Measurements from ENCODE around the gene TMEM109. TPM values are rescaled to one million over a fixed set of nuclear protein-coding genes. Genes with fewer than 3 reads are reported as not detected.

The TMEM109 gene
- polyA plus RNA-seq, 2 of the 4 experiments (the other 2 are of a cell fraction) = 40.9 to 93.0 TPM

DNA sequence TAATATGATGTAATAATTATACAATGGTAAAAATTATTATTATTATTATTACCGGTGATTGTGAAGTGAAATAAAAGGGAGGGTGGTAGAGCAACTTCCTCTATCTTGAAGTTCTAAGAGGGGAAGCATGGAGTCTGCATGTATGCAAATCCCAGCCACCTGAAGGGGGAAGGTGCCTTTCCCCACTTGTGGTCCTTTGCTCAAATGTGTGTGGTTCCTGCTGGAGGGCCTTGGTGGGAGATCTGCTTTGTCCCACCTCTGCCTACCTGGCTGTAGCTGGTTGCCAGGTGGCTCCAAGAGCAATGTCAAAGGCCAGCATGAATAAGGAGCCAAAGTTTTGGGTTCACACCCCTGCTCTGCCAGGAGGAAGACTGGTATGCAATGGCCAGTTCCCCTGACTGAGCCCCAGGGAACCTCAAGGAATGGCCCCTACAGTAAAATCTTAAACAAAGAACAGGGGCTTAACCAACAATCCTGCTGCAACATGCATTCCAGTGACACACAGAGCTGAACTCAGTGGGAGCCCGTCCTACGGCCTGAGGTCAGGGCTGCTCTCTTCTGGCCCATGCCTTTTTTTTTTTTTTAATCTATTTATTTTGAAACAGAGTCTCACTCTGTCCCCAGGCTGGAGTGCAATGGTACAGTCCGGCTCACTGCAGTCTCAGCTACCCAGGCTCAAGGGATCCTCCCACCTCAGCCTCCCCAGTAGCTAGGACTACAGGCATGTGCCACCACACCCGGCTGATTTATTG is 18.8 kb downstream of the TMEM109 start:
- 84% methylated on average over 5 of the region's 5 CpGs for WGBS (ENCODE audit: missing lambda C conversion rate)
- Histone ChIP-seq H3K27ac (no peak overlapping the region), H3K9me3 (no peaks in the 10 kb centered on the region), H3K4me1 (no peaks in the 10 kb centered on the region), H3K4me2 (no peak overlapping the region), H3K4me3 (no peak overlapping the region)
- ChIA-PET POLR2A (no interaction called here), CTCF (interaction anchor here (1.4 to 1.7 kb wide), 2 partner anchors 8 to 9 kb away, joined by 6 to 8 read pairs; no protein-coding TSS in a partner anchor)
- TF ChIP-seq, protein P1, sequence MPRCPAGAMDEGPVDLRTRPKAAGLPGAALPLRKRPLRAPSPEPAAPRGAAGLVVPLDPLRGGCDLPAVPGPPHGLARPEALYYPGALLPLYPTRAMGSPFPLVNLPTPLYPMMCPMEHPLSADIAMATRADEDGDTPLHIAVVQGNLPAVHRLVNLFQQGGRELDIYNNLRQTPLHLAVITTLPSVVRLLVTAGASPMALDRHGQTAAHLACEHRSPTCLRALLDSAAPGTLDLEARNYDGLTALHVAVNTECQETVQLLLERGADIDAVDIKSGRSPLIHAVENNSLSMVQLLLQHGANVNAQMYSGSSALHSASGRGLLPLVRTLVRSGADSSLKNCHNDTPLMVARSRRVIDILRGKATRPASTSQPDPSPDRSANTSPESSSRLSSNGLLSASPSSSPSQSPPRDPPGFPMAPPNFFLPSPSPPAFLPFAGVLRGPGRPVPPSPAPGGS (IDR thresholded peaks at IDR 0.05) = no peak
- TF ChIP-seq RAD21 (conservative IDR thresholded peaks at IDR 0.05 in 1 of 2, IDR thresholded peaks at IDR 0.05 in 1 of 2) = no peak
- TF ChIP-seq KDM1A (IDR thresholded peaks at IDR 0.05; ENCODE audit: low read depth) = no peak
- TF ChIP-seq, protein P2, sequence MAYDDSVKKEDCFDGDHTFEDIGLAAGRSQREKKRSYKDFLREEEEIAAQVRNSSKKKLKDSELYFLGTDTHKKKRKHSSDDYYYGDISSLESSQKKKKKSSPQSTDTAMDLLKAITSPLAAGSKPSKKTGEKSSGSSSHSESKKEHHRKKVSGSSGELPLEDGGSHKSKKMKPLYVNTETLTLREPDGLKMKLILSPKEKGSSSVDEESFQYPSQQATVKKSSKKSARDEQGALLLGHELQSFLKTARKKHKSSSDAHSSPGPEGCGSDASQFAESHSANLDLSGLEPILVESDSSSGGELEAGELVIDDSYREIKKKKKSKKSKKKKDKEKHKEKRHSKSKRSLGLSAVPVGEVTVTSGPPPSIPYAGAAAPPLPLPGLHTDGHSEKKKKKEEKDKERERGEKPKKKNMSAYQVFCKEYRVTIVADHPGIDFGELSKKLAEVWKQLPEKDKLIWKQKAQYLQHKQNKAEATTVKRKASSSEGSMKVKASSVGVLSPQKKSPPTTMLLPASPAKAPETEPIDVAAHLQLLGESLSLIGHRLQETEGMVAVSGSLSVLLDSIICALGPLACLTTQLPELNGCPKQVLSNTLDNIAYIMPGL (CRISPR knock-in tag; IDR thresholded peaks at IDR 0.05; ENCODE audit: borderline replicate concordance) = no peak
- no peak for DNase-seq (ENCODE audit: low read depth in 1 of 2, low spot score in 1 of 2)
- FAIRE-seq = no peak
- no peak for ATAC-seq

DNA sequence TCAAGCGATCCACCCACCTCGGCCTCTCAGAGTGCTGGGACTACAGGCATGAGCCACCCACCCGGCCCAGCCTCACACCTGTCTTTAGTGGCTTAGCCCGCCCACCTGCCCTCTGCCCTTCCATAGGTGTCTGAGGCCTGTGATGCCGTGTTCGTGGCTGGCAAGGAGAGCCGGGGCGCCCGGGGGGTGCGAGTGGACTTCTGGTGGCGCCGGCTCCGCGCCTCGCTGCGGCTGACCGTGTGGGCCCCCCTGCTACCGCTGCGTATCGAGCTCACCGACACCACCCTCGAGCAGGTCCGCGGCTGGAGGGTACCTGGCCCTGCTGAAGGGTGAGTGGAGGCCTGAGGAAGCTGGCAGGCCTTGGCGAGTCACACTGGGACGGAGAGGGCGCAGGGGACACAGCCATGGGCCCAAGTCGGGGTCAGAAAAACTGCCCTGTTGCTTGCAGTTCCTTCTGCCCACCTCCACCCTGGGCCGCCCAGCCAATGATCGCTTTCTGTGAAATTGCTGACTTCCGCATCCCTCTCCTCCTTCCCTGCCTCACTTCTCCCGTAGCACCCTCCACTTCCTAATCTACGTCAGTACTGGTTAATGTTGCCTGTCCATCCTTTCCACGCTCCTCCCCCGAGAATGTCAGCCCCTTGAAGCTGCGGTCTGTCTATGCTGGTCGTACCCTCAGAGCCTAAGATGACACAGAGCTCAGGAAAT is 19.6 kb downstream of the TMEM109 start:
- WGBS (ENCODE audit: missing lambda C conversion rate) = 95% methylated on average over 25 of the region's 37 CpGs
- ATAC-seq (no peak), DNase-seq (ENCODE audit: low read depth in 1 of 2, low spot score in 1 of 2) (no peak), FAIRE-seq (no peak)
- no peak overlapping the region for H3K4me2 ChIP-seq
- no peak overlapping the region for H3K27ac ChIP-seq
- ChIA-PET POLR2A (no interaction called here), CTCF (interaction anchor here (0.7 to 2.0 kb wide), 5 partner anchors 8 to 36 kb away, joined by 3 to 6 read pairs (median 6); no protein-coding TSS in a partner anchor)
- TF ChIP-seq MAFK (IDR thresholded peaks at IDR 0.05; ENCODE audit: partially characterized antibody) = no peak
- no peak for TF ChIP-seq CBX2 (IDR thresholded peaks at IDR 0.05; ENCODE audit: borderline replicate concordance, low read depth)
- TF ChIP-seq ZNF302 (CRISPR knock-in tag; IDR thresholded peaks at IDR 0.05) = no peak
- TF ChIP-seq CBX8 (IDR thresholded peaks at IDR 0.05) = no peak
- H3K4me3 ChIP-seq = no peak overlapping the region
- no peaks in the 10 kb centered on the region for H3K4me1 ChIP-seq
- no peaks in the 10 kb centered on the region for H3K9me3 ChIP-seq

DNA sequence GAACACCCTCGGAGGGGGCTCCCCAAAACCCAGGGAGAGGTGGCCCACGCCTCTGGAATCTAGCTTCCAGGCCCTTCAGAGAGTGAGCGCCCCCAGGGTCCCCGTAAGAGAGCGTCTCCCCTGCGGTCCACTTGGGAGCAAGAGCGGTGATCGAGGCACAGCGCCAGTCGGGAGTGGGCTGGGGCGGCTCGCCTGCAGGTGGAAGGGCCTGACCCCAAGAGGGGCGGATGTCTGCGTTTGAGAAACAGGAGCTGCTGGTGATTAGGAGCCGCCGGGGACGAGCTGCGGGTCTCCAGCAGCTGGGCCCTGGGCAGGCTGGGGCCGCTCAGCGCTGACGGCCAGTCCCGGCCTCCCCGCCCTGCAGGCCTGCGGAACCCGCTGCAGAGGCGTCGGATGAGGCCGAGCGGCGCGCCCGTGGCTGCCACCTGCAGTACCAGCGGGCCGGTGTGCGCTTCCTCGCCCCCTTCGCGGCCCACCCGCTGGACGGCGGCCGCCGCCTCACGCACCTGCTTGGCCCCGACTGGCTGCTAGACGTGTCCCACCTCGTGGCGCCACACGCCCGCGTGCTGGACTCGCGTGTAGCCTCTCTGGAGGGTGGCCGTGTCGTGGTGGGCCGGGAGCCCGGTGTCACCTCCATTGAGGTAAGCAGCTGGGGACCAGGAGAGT is 20.3 kb downstream of the TMEM109 start:
- no peak for TF ChIP-seq TFCP2L1 (CRISPR knock-in tag; IDR thresholded peaks at IDR 0.05)
- ChIA-PET CTCF (interaction anchor here (0.7 to 2.0 kb wide), 6 partner anchors 7 to 36 kb away, joined by 3 to 6 read pairs (median 6); no protein-coding TSS in a partner anchor), POLR2A (no interaction called here)
- Histone ChIP-seq H3K27ac (no peak overlapping the region), H3K4me3 (no peak overlapping the region), H3K4me1 (no peaks in the 10 kb centered on the region), H3K4me2 (no peak overlapping the region), H3K9me3 (no peaks in the 10 kb centered on the region)
- WGBS (ENCODE audit: missing lambda C conversion rate) = 90% methylated on average over 49 of the region's 57 CpGs
- no peak for ATAC-seq
- no peak for FAIRE-seq
- no peak for DNase-seq (ENCODE audit: low read depth in 1 of 2, low spot score in 1 of 2)

DNA sequence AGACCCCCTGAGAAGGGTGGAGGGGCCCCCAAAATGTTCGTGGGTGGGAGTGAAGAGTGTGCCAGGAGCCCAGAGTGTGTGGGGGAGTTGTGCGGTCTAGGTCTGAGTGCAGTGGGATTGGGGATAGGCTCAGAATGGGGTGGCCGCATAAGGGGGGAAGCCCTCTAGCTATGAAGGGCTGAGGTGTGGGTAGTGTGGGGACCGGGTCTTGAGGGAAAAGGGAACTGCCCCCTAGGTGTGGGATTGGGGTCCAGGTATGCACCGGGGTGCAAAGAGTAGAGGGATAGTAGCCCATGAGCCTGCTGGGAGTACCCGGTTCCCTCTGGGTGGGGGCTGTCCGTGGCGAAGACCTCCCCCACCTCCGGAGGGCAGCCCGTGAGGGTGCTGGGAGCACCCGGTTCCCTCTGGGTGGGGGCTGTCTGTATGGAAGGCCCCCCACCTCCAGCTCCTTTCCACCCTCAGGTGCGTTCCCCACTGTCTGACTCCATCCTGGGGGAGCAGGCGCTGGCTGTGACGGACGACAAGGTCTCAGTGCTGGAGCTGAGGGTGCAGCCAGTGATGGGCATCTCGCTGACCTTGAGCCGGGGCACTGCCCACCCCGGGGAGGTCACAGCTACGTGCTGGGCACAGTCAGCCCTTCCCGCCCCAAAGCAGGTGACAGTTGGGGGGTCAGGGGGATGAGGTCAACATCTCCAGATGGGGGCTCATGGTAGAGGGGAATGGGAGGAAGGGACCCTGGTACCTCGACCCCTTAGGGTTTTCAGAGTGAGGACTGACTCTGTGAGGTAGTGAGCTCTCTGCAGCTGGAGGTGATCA is 21.0 kb downstream of the TMEM109 start:
- no peak for ATAC-seq
- DNase-seq (ENCODE audit: low read depth in 1 of 2, low spot score in 1 of 2) = no peak
- no peak for FAIRE-seq
- Histone ChIP-seq H3K4me2 (no peak overlapping the region), H3K4me3 (no peak overlapping the region), H3K4me1 (no peaks in the 10 kb centered on the region), H3K9me3 (no peaks in the 10 kb centered on the region), H3K27ac (no peak overlapping the region)
- ChIA-PET CTCF (interaction anchor here (0.8 to 2.0 kb wide), 5 partner anchors 17 to 103 kb away, joined by 3 to 6 read pairs (median 6); no protein-coding TSS in a partner anchor), POLR2A (no interaction called here)
- WGBS (ENCODE audit: missing lambda C conversion rate) = 84% methylated on average over 21 of the region's 21 CpGs
- no peak for TF ChIP-seq RARB (CRISPR knock-in tag; IDR thresholded peaks at IDR 0.05)
- TF ChIP-seq, protein P2 (CRISPR knock-in tag; IDR thresholded peaks at IDR 0.05; ENCODE audit: borderline replicate concordance) = no peak
- no peak for TF ChIP-seq NPAS2 (CRISPR knock-in tag; IDR thresholded peaks at IDR 0.05; ENCODE audit: borderline replicate concordance)
- TF ChIP-seq, protein P3, sequence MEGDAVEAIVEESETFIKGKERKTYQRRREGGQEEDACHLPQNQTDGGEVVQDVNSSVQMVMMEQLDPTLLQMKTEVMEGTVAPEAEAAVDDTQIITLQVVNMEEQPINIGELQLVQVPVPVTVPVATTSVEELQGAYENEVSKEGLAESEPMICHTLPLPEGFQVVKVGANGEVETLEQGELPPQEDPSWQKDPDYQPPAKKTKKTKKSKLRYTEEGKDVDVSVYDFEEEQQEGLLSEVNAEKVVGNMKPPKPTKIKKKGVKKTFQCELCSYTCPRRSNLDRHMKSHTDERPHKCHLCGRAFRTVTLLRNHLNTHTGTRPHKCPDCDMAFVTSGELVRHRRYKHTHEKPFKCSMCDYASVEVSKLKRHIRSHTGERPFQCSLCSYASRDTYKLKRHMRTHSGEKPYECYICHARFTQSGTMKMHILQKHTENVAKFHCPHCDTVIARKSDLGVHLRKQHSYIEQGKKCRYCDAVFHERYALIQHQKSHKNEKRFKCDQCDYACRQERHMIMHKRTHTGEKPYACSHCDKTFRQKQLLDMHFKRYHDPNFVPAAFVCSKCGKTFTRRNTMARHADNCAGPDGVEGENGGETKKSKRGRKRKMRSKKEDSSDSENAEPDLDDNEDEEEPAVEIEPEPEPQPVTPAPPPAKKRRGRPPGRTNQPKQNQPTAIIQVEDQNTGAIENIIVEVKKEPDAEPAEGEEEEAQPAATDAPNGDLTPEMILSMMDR (IDR thresholded peaks at IDR 0.05) = no peak
